Kasumi-1 (cell line): ENCODE measurements around the gene VANGL2.
"Not testable (repeated sequence)": the region's sequence is repeated elsewhere in the genome, so short reads cannot be mapped to it uniquely, and the experiment has no call there.

Experiments used
- DNase-seq, 2 experiments: peaks; one replicate each; lab custom pipeline; 2025; lab: John Stamatoyannopoulos, UW

VANGL2 gene

DNA sequence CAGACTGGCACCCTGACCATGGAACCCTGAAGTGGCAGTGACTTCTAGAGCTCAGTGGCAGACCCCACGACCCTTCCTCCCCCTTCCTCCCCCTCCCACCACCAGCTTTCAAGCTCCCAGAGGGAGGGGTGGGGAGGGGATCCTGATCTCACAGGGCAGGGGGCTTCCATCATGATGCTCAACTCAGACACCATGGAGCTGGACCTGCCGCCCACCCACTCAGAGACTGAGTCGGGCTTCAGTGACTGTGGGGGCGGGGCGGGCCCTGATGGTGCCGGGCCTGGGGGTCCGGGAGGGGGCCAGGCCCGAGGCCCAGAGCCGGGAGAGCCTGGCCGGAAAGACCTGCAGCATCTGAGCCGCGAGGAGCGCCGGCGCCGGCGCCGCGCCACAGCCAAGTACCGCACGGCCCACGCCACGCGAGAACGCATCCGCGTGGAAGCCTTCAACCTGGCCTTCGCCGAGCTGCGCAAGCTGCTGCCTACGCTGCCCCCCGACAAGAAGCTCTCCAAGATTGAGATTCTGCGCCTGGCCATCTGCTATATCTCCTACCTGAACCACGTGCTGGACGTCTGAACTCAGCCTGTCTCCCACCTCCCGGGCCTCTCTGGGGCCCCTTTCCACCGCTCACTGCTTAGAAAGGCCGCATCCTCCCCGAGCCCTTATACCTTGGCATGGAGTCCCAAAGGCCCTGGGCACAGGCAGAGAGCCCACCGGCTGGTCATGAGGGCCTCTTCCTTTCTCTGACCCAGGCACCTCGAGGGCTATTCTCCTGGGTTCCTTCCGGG, 29.6 kb upstream of the VANGL2 start:
- no peak for DNase-seq

DNA sequence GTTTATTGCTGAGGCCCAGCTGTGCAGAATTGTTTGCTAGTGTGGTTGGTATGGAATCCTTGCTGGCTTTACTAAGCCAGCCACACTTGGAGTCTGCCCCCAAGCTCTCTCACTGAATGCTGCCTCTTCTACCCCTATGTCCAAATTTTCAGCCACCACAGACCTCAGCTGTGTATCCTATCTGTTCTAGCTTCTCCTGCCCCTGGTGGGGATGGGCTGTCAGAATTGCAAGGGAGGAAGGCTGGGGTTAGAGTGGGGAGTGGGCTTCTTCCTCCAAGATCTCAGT, 29.1 kb upstream of the VANGL2 start:
- DNase-seq, result no peak

DNA sequence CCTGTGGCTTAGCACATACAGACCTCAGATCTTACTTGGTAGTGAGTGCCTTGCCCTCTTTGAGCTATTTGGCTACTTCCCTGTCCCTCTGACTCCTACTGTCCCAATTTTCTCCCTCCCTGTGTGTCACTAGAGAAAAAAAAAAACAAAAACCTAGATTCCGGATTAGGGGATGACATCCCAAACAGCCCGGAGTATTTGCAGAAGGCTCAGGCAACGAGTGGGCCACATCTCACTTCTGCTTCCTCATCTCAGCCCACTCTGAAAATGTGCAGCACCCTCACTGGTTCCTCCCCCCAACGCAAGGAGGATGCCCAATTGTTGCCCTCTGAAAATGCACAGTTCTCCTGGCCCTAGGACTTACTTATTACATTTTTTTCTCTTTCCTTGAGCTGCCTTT, 28.6 kb upstream of the VANGL2 start:
- no peak for DNase-seq

DNA sequence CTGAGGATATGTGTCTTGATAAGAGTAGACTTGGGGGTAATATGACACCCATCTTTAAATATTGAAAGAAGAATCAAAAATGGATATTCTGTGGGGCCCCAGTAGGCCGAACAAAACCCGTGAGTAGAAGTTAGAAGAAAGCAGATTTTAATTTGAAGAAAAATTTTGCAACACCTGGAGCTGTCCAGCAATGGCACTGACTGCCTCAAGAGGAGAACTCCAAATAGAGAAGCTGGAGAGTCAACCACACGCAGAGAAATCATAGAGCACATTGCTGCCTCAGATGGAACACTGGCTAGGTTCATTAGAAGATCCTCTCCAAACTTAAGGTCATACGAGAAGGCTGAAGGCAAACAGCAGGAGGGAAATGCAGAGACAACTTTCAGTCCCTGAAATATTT, 26.7 kb upstream of the VANGL2 start:
- peak; percentile 28 to 39 for DNase-seq

DNA sequence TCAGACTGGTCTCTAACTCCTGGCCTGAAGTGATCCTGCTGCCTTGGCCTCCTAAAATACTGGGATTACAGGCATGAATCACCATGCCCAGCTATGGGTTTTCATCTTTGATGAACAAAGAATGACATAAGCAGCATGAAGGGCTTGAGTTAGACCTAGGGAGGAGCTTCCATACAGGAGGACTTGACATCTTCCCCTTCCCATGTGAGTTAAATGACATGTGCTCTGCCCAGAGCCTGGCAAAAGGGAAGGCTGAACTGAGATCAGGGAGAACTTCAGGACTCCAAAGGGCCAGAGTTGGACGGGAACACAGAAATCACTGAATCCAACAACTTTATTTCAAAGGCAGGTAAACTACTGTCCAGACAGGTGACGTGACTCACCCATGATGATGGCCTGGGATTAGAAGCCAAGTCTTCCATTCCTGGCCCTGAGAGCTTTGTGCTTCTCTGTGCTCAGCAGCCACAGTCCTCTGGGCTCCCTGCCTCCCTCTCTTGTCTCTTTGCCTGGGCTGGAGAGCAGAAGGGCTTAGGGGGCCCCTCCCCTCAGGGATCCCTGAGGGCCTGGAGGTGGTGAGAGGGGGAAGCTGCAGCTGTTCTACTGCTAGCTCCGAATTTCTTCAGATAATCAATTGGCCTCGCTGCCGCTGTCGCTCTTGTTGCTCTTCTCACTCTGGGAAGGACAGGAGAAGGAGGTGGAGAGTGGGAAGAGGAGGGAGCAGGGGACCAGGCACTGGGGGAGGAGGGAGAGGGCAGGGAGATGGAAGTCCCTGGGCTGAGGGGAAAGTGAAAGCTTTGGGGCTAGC, 25.9 kb upstream of the VANGL2 start:
- DNase-seq, result no peak

DNA sequence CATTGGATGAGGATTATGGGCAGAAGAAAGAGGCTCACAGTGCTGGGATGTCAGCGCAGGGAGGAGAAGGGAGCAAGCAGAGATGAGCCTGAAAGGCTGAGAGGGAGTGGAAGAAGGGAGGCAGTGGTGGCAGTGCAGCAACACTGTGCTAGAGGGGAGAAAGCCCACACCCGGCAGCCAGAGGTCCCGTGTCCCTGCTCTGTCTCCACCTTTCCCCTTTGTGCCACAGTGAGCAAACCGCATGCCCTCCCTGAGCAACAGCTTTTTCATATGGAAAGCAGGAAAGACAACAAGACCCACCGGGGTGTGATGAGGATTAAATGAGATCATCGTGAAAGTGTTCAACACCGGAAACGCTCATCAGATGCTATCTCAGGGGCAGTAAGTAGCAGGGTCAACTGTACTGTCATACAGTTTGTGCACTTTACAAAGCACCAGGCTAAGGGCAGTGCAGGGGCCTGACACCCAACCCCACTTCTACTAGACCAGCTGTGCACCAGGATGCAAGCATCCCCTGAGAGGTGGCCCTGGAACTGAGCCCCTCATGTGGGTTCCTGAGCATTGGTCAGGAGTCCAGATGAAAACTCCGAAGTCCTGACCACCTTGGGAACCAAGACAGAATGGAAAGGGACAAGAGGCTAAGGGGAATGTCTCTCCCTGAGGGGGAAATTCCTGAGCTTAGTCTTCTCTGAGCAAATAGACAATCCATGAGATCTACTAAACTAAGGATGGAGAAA, 24.4 kb upstream of the VANGL2 start:
- DNase-seq, result no peak

DNA sequence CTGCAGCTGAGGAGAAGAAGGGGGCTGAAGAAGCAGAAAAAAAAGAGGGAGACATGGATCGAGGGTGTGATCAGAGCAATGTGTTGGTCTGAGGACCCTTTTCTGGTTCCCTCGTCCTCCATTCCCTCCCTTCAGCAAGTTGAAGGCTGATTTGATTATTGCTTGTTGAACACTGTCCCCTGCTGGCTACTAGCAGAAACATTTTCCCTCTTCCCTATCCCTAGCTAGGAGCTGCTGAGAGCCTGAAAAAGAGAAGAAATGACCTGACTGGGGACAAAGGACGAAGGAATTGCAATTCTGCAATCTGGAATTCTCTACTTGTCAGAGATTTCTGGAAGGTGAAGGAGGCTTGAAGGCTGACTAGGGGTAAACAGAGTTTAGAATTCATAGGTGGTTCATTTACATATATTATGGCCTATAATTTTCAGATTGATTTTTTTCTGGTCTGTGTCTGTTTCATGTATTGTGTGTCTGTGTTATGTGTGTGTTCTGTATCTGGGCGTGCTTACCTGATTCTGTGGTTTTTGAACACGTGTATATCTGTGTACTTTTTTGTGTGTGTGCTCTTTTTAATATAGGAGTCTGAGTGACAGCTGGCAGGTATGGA, 23.7 kb upstream of the VANGL2 start:
- DNase-seq, result peak; percentile 89 to 91

DNA sequence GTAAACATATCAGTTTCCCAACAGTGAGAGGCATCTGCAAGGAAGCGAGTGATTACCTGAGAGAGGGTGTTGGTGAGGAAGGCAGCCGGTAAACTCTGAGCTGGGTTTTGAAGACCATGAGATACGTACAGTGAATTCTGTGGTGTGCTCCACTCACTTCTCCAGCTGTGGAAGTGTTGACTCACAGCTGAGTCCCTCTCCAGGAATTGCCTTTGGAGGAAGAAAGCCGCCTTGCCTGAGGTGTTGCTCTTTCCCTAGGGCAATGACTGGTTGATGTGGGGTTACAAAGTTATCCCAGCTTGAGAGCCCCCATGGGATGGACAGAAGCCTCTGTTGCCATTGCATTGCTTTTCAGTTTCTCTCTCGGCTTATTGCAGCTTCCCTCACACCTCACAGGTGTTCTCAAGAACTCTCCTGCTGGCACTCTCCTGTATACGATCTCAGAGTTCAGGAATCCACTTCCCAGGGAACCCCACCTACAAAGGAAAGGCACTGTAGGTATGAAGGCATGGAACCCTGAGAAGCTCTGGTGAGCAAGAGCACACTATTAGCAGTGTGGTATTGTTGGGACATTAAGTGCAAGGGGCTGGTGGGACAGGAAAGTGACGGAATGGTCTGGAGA, 22.7 kb upstream of the VANGL2 start:
- no peak for DNase-seq

DNA sequence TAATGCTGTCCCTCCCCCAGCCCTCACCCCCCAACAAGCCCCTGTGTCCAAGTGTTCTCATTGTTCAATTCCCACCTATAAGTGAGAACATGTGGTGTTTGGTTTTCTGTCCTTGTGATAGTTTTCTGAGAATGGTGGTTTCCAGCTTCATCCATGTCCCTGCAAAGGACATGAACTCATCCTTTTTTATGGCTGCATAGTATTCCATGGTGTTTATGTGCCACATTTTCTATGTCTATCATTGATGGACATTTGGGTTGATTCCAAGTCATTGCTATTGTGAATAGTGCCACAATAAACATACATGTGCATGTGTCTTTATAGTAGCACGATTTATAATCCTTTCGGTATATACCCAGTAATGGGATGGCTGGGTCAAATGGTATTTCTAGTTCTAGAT, 15.6 kb upstream of the VANGL2 start:
- DNase-seq, result not testable (repeated sequence)

DNA sequence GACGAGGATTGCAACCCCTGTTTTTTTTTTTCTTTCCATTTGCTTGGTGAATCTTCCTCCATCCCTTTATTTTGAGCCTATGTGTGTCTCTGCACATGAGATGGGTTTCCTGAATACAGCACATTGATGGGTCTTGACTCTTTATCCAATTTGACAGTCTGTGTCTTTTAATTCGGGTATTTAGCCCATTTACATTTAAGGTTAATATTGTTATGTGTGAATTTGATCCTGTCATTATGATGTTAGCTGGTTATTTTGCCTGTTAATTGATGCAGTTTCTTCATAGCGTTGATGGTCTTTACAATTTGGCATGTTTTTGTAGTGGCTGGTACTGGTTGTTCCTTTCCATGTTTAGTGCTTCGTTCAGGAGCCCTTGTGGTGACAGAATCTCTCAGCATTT, 12.0 kb upstream of the VANGL2 start:
- DNase-seq, result not testable (repeated sequence)

DNA sequence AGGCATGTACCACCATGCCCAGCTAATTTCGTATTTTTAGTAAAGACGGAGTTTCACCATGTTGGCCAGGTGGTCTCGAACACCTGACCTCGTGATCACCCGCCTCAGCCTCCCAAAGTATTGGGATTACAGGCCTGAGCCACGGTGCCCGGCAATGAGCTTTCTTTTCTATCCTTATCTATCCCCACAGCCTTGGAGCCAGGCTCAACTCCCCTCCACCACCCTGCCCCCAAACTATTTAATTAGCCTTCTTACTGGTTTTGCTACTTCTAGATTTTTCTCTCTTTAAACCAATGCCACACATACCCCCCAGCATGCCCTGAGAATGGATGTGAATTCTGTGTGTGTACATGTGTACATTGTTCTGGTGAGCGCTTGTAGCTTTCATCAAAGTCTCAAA, 5.7 kb upstream of the VANGL2 start:
- no peak for DNase-seq

DNA sequence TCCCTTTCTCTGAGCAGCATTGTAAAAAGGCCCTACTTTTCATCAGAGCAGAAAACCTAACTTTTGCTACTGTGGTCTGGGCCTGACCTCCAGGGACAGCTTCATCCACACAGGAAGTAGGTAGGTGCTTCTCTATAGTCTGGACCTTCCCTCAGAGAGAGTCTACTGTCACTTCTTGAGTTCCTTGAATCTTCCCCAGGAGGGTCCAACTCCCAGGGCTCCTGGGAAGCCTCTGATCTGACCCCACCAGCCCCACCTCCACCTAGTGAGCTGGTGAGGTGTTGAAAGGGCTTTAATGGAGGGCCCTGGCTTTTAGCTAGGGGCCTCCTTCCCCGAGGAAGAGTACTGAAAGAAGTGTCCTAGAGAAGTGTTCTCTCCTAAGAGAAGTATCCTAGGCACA, 2.7 kb upstream of the VANGL2 start:
- DNase-seq, result no peak

DNA sequence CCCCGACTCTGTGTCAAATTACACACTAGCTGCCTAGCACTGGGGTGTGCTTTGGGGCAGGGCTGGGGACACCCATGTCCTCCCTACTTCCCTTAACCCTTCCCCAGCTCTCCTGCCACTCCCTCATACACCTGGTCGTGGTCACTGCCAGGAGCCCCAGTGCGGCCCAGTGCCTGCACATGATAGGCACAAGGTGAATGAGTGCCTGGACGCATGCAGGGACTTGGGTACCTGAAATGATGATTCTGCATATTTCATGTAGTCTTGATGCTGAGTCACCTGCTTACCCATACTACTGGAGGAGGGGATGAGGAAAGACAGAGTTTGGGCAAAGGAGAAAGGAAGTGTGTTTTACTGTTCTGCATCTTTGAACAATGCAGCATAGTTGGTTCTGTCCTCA, 1.5 kb upstream of the VANGL2 start:
- no peak for DNase-seq

DNA sequence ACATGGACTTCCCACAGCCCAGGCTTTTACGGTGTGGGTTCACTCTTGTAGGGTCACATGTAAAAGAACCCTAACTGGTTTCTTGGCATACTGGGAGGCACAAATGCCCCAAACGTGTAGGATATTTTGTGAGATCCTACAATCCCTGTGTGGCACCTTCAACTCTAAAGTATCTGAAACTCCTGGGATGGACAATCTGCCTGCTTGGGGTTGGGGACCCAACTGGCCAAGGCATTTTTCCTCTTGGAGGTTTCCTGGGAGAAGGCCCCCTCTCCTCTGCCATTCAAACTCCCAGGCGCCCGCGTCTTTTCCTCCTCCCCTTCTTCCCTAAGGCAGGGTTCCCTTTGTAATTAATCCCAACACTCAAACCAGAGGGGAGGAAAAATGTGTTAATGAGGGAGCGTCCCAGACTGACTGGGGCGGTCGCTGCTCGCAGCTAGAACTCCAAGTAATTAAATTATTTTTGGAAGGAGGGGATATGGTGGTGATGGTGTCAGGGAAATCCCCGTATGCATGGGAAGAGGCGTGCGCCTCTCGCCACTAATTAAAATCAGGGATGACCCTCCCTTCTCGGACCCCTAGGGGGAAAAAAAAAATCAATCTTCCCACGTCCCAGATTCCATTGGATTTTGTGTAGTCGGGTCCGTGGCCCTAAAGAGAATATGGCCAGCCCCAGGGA, 681 bp upstream of the VANGL2 start:
- DNase-seq, result no peak

DNA sequence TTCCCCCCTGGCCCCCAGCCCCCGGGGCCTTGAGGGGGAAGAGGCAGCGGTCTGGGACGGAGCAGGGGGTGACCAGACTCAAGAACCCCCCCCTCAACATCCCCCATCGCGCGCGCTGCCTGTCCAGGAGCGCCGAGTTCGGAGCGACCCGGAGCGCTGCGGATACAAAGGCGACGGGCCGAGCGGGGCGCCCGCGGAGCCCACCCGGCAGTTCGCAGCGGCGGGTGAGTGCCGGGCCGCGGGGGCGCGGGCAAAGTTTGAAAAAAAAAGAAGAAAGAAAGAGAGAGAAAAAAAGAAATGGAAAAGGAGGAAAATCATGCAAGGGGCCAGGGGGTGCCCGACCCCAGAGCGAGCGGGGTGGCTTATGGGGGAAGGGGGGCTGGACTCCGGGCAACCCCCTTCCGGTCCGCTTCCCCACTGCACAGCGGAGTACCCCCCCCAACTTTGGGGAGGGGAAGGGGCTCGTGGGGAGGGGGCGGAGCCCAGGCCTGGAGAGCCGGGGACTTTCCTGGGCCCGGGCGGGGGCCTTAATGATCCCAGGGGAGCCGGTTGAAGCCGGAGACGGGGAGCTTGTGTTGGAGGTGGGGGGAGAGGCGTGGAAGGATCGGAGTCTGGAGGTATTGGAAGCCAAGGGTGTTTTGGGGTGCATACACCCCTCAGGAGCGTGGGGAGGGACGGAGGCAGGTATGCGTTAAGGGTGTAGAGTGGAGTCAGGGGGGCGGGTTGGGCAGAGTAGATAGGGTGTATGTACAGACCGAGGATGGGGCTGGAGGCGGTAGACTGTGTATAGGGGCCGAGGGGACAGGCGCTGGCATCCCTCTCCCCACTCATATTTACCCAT, 502 bp downstream of the VANGL2 start:
- no peak for DNase-seq

DNA sequence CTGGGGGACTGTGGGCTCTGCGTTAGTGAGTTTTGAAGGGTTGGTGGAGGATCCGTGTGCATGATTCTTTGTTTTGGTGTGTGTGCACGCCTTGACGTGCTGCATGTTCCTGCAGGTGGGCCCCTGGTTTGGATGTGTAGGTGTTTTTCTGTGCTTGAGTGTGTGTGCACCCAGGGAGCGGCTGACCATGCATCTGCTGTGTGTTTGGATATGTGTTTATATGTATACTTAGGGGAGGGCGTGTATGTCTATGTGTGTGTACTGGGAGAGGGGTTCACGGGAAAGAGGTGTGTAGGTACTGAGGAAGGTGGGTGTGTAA, 1.1 kb downstream of the VANGL2 start:
- DNase-seq, result no peak

DNA sequence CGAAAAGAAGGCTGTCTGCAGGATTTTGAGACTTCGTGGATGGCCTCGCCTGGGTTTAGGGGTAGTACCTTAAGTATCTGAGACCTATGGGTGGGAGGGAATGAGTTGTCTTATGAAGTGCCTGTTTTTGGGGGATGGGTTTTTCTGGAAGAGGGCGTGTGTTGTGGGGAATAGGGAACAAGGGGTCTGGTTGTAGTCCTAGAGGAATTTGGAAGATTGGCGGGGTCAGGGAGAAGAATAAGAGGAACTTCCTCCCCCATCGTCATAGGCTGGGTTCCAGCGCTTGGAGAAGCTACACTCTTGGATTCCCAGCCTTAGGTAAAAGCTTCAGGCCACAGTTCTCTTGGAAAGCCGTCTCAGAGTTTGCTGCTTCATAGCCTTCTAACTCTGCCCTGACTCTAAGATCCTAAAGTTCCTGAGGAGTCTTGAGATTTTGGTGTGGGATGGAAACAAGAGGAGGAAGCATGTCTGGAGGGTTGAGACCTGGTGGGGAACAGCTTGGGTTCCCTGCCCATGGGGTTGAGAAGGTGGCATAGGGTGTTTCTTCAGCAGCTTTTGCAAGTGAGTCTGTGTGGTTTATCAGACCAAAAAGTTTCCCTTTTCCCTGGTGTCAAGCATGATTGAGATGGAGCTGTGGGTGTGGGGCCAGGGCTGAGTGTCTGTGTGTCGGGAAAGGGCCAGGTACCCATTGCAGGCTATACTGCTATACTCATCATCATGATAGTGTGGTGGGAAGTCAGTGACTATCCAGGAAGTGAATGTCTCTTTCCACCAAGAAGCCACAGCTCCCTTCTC, 1.8 kb downstream of the VANGL2 start:
- DNase-seq, result no peak

DNA sequence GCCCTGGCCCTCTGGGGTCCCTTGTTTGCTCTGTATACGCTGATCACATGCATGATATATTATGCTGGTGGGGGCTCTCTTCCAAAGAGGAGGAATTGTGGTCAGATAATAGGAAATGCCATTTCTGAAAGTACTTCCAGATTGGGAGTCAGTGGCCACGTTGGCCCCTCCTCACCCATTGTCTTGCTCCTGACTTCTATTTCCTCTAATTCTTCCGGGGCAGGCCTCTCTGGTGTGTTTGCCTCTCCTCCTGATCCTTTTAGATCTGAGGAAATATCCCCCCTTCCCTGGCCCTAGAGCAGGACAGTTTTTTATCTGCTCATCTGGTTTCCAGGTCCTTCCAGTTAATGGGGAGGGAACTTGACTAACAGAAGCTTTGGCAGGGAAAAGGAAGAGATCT, 2.9 kb downstream of the VANGL2 start:
- DNase-seq, result no peak

DNA sequence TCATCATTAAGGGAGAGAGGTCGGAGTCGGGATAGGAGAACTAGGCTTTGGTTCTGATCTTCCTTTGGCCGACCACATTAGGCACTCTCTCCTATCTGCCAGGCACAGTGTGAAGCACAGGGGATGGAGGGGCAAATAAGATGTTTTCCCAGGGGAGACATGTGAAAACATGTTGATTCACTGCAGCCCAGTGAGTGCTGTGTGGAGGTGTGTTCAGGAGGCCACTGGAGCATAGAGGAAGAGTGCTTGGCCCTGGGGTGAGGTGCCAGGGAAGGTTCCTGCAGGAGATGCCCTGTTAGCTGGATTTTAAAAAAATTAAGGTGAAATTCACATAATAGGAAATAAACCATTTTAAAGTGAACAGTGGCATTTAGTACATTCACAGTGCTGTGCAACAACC, 3.7 kb downstream of the VANGL2 start:
- no peak for DNase-seq

DNA sequence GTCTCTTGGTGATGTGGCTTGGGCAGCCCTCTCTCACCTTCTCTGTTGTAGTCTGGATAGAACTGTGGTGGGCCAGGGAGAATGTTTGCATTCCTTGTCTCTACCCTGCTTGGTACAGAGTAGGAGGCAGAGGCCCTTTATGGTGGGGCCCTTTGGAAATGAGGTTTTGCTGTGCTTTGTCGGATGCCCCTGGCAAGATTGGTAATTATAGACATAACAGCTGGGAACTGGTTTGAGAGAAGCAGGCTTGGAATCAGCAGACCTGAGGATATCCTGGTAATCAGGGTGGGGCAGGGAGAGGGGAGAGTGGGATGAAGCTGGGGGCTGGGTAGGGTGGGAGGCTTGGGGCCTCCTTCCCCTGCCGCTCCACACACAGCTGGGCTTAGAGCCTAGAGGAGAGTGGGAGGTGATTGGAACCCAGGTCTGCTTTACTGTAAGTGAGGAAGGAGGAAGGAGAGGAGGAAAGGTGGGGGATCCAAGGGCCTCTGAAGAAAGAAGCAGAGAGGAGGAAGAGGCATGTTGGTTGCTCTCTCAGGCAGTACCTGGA, 5.0 kb downstream of the VANGL2 start:
- no peak for DNase-seq
